ENCODE data around the gene ZNF3. TPM values are rescaled to one million over a fixed set of nuclear protein-coding genes. Genes with fewer than 3 reads are reported as not detected.

Gene ZNF3
- total RNA-seq, 1 donor from 2014 or later = 28.3 TPM

DNA sequence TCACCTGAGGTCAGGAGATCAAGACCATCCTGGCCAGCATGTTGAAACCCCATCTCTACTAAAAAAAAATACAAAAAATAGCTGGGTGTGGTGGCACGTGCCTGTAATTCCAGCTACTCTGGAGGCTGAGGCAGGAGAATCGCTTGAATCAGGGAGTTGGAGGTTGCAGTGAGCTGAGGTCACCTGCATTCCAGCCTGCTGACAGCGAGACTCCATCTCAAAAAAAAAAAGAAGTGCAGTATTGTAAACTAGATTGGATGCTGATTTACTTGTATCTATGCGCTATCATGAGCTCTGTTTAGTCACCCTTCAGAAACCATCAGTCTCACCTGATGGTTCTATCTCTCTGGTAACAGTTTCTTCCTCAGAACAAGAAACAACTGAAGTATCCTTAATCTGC, 18.1 kb downstream of the ZNF3 start:
- intact Hi-C loops (cut with micrococcal nuclease) = no loop called here

DNA sequence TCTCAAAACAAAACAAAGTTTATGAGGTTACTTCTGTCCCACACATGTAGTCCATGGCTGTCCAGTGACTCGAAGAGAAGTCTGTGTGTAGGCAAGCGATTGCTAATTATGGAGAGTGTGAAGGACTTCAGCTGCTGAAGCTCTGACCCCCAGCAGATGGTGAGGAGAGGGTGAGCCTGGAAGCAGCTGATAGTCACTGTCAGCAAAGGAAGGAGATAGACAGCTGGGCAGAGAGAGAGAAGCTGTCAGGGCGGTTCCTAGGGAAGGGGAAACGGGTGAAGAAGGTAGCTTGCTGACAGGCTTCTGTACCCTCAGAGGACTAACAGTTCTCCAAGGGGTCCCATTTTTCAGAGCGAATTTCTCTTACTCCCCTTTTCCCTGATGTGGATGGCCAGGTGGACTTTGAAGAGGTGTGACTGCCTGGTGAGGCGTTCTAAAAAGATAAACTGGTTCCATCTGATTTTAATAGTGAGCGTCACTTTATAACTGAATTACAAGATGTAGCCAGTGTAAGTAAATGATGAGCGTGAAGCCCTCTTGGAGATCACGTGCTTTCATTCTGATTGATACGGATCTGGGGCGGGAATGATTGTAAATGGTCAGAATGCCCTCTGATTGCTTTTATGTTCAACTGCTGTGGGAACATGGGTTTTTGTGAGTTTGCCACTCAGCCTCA, 19.9 kb downstream of the ZNF3 start:
- intact Hi-C loops (cut with micrococcal nuclease) = no loop called here

DNA sequence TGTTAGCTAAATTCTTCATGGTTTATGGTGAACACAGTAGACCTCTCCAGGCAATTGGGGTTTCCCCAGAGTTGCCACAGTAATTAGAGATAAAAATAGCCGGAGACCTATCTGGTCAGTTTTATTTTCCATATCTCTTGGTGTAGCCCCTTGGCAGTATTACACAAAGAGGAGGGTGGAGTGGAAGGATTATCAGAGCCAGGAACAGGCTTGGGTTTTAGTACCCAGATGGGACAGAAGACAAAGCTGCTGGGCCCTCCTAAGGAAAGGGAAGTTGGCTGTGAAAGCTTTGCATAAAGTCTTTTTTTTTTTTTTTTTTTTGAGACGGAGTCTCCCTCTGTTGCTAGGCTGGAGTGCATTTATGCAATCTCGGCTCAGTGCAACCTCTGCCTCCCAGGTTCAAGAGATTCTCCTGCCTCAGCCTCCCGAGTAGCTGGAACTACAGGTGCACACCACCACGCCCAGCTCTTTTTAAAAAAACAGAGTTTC, 22.2 kb downstream of the ZNF3 start:
- intact Hi-C loops (cut with micrococcal nuclease) = no loop called here

DNA sequence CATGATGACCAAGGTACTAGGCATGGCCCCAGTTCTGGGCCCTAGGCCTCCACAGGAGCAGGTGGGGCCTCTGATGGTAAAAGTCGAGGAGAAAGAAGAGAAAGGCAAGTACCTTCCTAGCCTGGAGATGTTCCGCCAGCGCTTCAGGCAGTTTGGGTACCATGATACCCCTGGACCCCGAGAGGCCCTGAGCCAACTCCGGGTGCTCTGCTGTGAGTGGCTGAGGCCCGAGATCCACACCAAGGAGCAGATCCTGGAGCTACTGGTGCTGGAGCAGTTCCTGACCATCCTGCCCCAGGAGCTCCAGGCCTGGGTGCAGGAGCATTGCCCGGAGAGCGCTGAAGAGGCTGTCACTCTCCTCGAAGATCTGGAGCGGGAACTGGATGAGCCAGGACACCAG, 24.5 kb downstream of the ZNF3 start:
- intact Hi-C loops (cut with micrococcal nuclease) = no loop called here

DNA sequence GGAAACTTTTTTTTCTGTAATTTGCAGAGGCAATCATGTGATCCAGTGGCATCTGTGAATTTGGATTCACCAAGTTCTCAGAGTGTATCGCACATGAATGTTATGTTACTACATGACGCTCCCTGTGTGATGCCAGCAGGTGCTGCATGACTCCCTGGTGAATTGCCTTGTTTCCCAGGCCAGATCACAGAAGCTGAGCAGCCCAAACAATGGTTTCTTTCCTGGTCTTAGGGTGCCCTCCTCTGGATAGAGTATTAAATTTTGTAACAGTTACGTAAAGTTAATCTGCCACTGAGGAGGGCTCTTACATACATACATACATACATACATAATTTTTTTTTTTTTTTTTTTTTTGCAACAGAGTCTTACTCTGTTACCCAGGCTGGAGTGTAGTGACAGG, 28.3 kb downstream of the ZNF3 start:
- intact Hi-C loops (cut with micrococcal nuclease) = loop anchor here (1.0 kb wide), 3 partner anchors 59 to 140 kb away; no protein-coding TSS in a partner anchor

DNA sequence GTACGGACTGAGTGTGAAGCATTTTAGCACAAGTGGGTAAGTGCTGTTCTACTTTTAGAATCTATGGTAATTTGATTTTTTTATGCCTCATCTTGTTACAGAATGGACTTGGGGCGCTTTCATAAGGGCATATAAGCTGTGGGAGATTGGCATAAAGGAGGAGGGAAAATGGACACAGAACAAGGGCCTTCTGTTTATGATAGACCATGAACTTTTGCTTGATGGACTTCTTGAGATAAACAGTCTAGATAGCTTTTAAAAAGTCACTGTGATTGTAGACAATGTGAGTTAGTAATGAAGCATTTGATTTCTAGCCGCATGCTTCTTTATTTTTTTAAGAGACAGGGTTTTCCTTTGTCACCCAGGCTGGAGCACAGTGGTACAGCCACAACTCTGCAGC, 29.9 kb downstream of the ZNF3 start:
- intact Hi-C loops (cut with micrococcal nuclease) = no loop called here

DNA sequence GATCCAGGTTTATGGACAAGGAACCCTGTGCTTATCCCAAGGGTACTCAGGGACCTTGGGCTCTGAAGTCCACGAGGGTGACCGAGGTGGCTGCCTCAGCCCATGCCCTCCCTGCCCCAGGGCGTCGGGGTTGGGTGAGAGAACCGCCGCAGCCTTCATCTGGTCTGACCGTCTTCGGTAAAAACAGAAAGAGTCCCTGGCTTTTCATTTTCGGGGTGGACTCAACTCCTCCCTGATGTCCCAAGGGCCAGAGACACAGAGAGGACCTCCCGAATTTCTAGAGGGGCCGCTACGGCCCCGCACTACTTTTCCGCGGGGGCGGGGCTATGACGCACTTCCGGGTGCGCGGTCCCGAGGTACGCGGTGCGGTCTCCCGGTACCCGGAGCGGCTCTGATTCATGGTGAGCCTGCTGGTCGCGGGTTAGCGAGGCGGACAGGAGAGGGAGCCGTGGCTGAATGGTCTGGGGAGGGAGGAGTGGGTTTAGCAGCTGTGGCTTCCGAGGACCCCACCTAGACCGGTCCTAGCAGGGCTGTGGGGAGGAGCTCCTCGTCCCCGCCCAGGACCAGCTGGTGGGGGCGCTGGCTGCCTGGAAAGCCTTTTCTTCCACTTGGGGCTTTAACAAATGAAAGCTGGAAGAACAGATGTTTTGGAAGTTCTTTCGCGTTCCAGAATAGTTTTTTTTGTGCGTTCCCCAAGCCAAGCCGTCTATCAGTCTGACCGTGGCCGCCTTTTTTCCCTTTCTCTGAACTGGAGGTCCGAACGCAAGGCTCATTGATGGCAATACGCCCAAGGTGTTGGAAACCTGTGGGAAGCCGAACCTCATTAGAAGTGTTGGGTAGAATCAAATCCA, 31.9 kb downstream of the ZNF3 start, which contains the start of gene ZSCAN21:
Gene ZSCAN21, plus strand, starts transcription at position 334 of the 851 bp plus-strand sequence. CDS start 7,233 bp downstream, outside the sequence.
- intact Hi-C loops (cut with micrococcal nuclease) = loop anchor here (1.0 to 2.0 kb wide), 6 partner anchors 32 to 379 kb away; partner anchors contain the start of genes AP4M1, MCM7, TRIM4 and ZCWPW1

DNA sequence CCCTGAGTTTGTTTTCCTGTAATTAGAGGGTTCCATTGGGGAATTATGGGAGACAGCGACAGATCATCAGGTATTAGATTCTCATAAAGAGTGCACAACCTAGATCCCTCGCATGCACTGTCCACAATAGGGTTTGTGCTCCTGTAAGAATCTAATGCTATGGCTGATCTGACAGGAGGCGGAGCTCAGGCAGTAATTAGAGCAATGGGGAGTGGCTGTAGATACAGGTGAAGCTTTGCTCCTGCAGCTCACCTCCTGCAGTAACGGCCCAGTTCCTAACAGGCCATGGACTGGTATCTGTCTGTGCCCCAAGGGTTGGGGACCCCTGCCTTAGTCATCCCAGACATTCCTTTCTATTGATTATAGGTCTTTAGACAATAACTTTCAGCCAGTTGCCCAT, 32.8 kb downstream of the ZNF3 start:
- intact Hi-C loops (cut with micrococcal nuclease) = loop anchor here (1.0 to 2.0 kb wide), 6 partner anchors 33 to 380 kb away; partner anchors contain the start of genes AP4M1, MCM7, TRIM4 and ZCWPW1

DNA sequence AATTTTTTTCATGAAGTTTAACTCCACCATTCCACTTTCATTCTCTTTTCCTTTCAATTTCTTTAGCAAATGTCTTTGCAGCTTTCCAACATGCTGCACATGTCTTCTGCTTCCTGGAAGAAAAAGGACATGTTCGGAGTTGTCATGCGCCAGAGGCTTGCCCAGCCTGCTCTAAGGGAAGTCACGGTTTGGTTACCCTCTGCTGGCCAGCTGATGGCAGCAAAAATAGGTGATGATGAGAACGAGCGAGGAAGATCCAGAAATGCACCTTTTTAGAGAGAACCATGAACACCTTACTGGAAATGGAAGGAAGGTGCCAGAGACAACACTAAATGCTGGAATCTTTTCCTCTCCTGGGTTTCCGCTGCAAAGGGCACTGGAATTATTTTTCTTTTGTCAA, 36.8 kb downstream of the ZNF3 start:
- intact Hi-C loops (cut with micrococcal nuclease) = no loop called here

DNA sequence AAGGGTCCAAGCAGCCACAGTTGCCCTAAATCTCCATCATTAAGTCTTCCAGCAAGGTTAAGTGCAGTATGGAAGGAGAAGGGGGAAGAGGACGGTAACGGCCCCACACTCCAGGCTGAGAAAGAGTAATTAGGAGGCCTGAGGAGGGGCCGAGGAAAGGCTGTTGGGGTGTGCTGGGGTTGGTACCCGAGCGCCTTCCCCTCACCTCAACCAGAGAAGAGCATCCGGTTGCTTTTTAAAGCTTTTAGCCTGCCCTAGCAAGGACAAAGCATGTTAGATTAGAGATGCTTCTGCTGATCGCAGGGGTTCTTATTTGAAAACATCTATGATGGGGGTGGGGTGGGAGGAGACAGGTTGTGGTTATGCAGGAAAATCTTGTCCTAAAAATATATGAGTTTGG, 40.9 kb downstream of the ZNF3 start:
- intact Hi-C loops (cut with micrococcal nuclease) = no loop called here

DNA sequence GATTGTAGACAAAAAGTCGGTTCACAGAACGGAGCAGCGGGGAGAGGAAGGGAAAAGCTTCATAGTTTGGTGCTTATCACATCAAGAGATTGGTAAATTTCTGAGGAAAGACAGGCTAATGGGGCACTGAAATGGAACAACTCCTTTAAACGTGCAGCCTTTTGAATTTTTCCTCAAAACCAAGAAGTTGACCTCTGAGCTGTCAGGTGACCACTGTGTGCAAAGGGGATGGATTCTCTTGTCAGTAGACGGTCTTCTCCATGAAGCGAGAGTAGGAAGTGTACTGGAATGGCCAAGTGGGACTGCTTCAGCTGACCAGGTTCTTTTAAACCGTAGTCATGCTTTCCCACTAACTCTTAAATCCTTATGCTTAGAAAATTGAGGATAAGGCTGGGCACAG, 43.2 kb downstream of the ZNF3 start:
- intact Hi-C loops (cut with micrococcal nuclease) = no loop called here

DNA sequence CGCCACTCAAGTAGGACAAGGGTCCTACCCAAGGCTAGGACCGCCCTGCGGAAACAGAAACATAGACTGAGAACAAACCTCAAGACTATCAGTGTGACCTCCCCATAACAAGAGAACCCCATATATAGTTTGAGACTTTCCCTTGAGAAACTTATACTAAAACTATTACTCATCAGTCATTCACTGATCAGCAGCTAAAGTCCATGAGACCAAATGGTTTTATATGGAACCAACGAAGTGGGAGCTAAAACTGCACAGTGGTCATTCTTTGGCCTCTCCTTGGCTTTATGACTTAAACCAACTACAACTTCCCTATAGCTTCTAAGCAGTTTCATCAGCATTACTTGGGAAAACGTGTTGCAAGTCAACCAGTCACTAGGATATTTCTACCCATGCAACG, 45.6 kb downstream of the ZNF3 start:
- intact Hi-C loops (cut with micrococcal nuclease) = no loop called here

DNA sequence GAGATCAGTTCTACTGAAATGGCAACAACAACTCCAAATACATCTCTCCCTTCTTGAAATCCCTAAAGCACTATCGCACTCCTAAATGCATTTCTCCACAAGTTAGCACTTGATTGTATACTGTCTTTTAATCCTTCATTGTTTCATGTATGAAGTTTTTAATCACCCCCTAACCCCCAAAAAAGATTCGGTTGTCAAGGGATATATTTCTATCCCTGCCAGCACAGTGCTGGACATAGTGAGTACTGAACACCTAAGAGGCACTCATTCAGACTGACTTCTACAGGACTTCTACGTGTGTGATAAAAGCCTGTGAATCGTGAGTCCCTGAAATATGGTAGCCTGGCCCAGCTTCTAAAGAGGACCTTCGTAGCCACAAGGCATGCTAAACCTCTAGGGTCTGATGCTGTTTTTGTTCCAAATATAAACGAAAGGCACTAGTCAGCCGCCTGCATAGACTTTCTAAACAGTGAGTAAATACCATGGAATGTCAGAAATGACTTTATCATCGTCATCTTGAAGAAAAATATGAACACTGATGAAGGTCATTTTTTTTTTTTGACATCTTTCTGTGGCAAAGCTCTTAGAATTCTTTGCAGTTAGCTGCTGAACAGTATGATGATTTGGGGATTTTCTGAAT, 46.5 kb downstream of the ZNF3 start:
- intact Hi-C loops (cut with micrococcal nuclease) = no loop called here

DNA sequence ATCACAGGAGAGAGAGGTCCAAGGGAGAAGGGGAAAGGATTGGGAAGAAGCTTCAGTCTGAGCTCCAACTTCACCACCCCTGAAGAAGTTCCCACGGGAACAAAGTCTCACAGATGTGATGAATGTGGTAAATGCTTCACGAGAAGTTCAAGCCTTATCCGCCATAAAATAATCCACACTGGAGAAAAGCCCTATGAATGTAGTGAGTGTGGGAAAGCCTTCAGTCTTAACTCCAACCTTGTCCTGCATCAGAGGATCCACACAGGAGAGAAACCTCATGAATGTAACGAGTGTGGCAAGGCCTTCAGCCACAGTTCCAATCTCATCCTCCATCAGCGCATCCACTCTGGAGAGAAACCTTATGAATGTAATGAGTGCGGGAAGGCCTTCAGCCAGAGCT, 48.0 kb downstream of the ZNF3 start:
- intact Hi-C loops (cut with micrococcal nuclease) = no loop called here

DNA sequence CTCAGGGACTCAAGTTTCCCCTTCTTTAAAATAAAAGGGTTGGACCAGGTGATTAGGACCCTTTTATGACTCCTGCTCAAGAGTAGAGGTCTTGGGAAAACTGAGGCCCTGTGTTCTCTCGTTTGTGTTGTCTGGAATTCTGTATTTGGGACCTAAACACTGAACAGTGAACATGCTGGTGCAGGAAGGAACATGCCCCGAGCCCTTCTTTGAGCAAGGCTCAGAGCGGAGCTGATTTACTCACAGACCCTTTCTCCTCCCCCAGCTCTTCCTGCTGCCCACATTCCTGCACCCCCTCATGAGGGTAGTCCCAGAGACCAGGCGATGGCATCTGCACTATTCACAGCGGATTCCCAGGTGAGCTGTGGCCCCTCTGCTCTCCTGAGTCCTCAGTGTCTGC, 51.9 kb downstream of the ZNF3 start:
- intact Hi-C loops (cut with micrococcal nuclease) = no loop called here

DNA sequence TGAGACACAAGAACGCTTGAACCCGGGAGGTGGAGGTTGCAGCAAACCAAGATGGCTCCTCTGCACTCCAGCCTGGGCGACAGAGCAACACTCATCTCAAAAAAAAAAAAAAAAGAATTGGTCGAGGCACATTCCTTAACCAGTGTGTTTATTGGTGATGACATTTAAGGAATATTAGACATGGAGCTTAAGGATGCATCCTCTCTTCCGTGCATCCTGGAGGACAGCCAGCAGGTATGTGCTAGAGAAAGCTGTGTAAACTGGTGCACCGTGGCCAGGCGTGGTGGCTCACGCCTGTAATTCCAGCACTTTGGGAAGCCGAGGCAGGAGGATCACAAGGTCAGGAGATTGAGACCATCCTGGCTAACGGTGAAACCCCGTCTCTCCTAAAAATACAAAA, 54.3 kb downstream of the ZNF3 start:
- intact Hi-C loops (cut with micrococcal nuclease) = no loop called here

DNA sequence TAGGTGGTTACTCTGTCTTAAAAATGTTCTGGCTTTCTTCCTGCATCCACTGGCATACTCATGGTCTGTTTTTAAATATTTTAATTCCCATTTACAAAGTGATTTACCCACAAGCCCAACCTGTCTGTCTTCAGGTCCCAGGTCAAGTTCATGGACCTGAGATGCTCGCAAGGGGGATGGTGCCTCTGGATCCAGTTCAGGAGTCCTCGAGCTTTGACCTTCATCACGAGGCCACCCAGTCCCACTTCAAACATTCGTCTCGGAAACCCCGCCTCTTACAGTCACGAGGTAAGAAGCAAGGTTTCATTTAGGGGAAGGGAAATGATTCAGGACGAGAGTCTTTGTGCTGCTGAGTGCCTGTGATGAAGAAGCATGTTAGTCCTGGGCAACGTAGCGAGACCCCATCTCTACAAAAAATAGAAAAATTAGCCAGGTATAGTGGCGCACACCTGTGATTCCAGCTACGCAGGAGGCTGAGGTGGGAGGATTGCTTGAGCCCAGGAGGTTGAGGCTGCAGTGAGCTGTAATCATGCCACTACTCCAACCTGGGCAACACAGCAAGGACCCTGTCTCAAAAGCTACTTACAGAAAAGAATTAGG, 57.4 kb downstream of the ZNF3 start:
- intact Hi-C loops (cut with micrococcal nuclease) = no loop called here

DNA sequence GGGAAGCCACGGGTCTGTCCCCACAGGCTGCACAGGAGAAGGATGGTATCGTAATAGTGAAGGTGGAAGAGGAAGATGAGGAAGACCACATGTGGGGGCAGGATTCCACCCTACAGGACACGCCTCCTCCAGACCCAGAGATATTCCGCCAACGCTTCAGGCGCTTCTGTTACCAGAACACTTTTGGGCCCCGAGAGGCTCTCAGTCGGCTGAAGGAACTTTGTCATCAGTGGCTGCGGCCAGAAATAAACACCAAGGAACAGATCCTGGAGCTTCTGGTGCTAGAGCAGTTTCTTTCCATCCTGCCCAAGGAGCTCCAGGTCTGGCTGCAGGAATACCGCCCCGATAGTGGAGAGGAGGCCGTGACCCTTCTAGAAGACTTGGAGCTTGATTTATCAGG, 58.0 kb downstream of the ZNF3 start:
- intact Hi-C loops (cut with micrococcal nuclease) = no loop called here

DNA sequence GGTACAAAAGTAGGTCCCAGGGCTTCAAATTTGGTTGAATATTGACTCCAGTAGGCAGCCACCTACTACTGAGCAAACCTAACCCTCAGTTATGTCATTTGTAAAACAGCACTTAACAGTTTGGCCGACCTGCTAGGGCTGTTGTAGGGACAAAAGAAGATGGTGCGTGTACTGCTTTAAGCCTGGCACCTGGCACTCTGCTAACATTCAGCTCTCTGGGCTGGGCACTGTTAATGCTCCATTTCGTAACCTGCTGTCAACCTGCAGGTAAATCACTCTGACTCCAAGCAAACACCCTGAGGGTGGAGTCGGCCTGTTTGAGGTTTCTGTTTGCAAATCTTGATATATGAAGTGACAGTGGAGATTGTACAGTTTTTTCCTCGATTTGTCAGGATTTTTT, 58.9 kb downstream of the ZNF3 start:
- intact Hi-C loops (cut with micrococcal nuclease) = no loop called here

DNA sequence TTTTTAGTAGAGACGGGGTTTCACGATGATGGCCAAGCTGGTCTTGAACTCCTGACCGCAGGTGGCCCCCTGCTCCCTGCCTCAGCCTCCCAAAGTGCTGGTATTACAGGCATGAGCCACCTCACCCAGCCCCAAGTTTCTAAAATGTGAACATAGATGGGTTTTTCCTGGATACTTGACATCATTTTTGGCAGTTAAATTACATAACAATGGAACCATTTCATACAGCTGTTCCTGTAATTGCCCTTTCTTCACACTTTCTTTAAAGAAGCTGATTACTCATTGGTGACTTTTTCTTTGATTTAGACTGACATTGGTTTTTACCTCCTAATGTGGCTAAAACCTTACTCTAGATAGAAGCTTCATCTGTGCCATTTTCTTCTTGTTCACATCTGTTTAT, 60.2 kb downstream of the ZNF3 start:
- intact Hi-C loops (cut with micrococcal nuclease) = no loop called here

Data from T-helper 1 cell treated with Interleukin-12 subunit alpha and Interleukin-12 subunit beta and Interleukin-4 antibody, amounts not matched to agents 30 ng/mL and 1 ng/mL, for 36 hours (primary cell).